CD4-positive, alpha-beta T cell treated with Interleukin-17A for 4 hours (primary cell): ENCODE measurements around the gene ISCU.
"Not testable (repeated sequence)": the region's sequence is repeated elsewhere in the genome, so short reads cannot be mapped to it uniquely, and the experiment has no call there.

ENCODE experiments used
- DNase-seq: peaks from one replicate; pipeline ENCODE4 v3.0.0-alpha.2; 2020; ENCODE audit warnings: mixed read lengths

ISCU gene

GRCh38 chr12:108571609-108572165, 9.3 kb downstream of the ISCU start:
- no peak for DNase-seq

GRCh38 chr12:108572166-108572790, 9.9 kb downstream of the ISCU start:
- no peak for DNase-seq

- no peak for DNase-seq
These were observed 10.9 kb downstream of the ISCU start for GRCh38 chr12:108573317-108573716.

GRCh38 chr12:108574276-108574675, 11.9 kb downstream of the ISCU start:
- not testable (repeated sequence) for DNase-seq

GRCh38 chr12:108575199-108575912, 13.0 kb downstream of the ISCU start:
- peak; percentile 27 for DNase-seq

GRCh38 chr12:108576660-108577234, 14.4 kb downstream of the ISCU start:
- DNase-seq: no peak

- DNase-seq: no peak
These were observed 15.1 kb downstream of the ISCU start for GRCh38 chr12:108577458-108577857.

GRCh38 chr12:108578264-108578663, 15.9 kb downstream of the ISCU start:
- DNase-seq: no peak

GRCh38 chr12:108578813-108579212, 16.4 kb downstream of the ISCU start:
- no peak for DNase-seq

- no peak for DNase-seq
These were observed 18.1 kb downstream of the ISCU start for GRCh38 chr12:108580531-108580930.

- DNase-seq: no peak
These were observed 19.2 kb downstream of the ISCU start for GRCh38 chr12:108581311-108582227.

- DNase-seq: no peak
These were observed 20.1 kb downstream of the ISCU start for GRCh38 chr12:108582509-108582908.

- no peak for DNase-seq
These were observed 20.8 kb downstream of the ISCU start for GRCh38 chr12:108582978-108583770.

- no peak for DNase-seq
These were observed 21.6 kb downstream of the ISCU start for GRCh38 chr12:108583991-108584390.

GRCh38 chr12:108584456-108585065, 22.2 kb downstream of the ISCU start:
- no peak for DNase-seq

GRCh38 chr12:108585864-108586263, 23.5 kb downstream of the ISCU start:
- DNase-seq: no peak

GRCh38 chr12:108586306-108586705, 23.9 kb downstream of the ISCU start:
- DNase-seq: no peak

- DNase-seq: no peak
These were observed 25.4 kb downstream of the ISCU start for GRCh38 chr12:108587826-108588225.

- DNase-seq: no peak
These were observed 26.8 kb downstream of the ISCU start for GRCh38 chr12:108589028-108589839.

GRCh38 chr12:108589840-108590229, 27.4 kb downstream of the ISCU start:
- DNase-seq: no peak

GRCh38 chr12:108590463-108590862, 28.1 kb downstream of the ISCU start:
- DNase-seq: not testable (repeated sequence)
